ENCODE results near the gene PPP1R26. TPM values are rescaled to one million over a fixed set of nuclear protein-coding genes. Genes with fewer than 3 reads are reported as not detected.
A peak's percentile ranks its signal among the peaks of the same experiment; 100 is the strongest.

Gene PPP1R26
- total RNA-seq, 1 donor from 2014 or later, result 23.0 TPM

DNA sequence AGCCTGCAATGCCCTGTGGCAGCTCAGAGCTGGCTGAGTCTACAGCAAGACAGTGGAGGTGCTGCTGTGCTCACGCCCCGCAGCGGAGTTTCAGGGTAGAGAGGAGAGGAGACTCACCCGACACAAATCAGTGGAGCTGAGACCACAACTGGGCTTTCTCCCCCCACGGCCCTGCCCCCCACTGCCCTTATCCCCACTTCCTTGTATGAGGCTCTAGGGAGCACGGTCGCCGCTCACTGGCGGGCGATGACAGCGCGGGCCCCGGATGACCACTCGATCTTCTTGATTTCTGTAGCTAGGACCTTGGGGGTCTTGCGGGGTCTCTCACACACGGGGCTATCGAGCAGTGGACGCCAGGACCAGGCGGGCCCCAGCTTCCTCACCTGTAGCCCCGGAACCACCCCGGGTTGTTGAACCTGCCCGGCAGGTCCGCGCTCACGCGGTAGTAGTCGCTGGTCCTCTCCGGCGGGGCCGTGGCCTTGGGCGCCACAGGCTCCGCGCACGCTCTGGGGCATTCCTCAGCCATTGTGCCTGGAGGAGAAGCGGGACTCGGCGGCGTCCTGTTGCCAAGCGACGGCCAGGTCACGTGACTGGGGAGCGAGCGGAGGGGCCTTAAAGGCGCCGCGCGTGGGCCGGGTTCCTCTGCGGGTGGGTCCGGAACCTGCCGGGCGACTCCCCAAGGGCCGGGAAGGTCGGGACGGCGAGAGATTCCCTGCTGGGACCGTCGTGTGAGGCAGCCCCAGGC is 19.9 kb downstream of the PPP1R26 start:
- Histone ChIP-seq H3K4me3 (peak overlapping the region; percentile 91), H3K4me1 (peaks cover 9% of the 10 kb centered on the region), H3F3A (ENCODE audit: low read depth) (peaks cover 17% of the 10 kb centered on the region), H3K4me2 (peak overlapping the region; percentile 79), H4K20me1 (ENCODE audit: low read depth) (peaks cover 35% of the 10 kb centered on the region), H3K9ac (no peak overlapping the region), H3K27me3 (peaks cover 12% of the 10 kb centered on the region), H3K36me3 (no peaks in the 10 kb centered on the region), H3K79me2 (ENCODE audit: low read depth) (peaks cover 20% of the 10 kb centered on the region), H3K27ac (no peak overlapping the region), H3K9me3 (ENCODE audit: low read depth) (no peaks in the 10 kb centered on the region), H2AFZ (replicated peaks) (peak overlapping the region; percentile 84)
- H3K4me1 Mint-ChIP-seq, result peaks cover 18% of the 10 kb centered on the region
- H3K27ac Mint-ChIP-seq, result peak overlapping the region; percentile 50
- peak; percentile 95 for DNase-seq (ENCODE audit: low spot score)
- no peak for TF ChIP-seq EZH2 (IDR thresholded peaks at IDR 0.05)
- TF ChIP-seq EZH2phosphoT487 (IDR thresholded peaks at IDR 0.05), result no peak
- TF ChIP-seq, protein P1, sequence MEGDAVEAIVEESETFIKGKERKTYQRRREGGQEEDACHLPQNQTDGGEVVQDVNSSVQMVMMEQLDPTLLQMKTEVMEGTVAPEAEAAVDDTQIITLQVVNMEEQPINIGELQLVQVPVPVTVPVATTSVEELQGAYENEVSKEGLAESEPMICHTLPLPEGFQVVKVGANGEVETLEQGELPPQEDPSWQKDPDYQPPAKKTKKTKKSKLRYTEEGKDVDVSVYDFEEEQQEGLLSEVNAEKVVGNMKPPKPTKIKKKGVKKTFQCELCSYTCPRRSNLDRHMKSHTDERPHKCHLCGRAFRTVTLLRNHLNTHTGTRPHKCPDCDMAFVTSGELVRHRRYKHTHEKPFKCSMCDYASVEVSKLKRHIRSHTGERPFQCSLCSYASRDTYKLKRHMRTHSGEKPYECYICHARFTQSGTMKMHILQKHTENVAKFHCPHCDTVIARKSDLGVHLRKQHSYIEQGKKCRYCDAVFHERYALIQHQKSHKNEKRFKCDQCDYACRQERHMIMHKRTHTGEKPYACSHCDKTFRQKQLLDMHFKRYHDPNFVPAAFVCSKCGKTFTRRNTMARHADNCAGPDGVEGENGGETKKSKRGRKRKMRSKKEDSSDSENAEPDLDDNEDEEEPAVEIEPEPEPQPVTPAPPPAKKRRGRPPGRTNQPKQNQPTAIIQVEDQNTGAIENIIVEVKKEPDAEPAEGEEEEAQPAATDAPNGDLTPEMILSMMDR (IDR thresholded peaks at IDR 0.05), result no peak
- no peaks in the 10 kb centered on the region for H3K27me3 Mint-ChIP-seq (ENCODE audit: insufficient read depth, low read depth)
- peak overlapping the region; percentile 87 for H3K4me3 Mint-ChIP-seq
- H3K9me3 Mint-ChIP-seq, result no peaks in the 10 kb centered on the region
- H3K36me3 Mint-ChIP-seq, result peaks cover 9% of the 10 kb centered on the region

DNA sequence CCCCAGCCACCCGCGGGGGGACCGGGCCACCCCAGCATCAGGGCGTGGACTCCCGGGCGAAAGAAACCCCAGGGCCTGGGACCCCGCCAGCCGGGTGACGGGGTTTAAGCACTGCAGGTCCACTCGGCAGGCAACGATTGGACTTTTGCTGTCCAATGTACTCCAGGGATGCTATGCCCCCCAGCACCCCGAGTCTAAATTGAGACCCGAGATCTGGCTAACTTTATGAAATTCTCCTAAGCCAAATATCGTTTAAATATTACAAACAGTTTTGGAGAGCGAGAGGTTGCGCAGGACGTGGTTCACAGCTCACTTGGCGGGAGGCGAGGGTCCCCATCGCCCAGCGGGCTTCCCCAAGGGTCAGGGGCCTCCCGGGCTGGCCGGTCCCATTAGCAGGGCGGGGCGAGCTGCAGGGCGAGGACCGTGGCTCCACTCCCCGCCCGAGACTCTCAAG is 20.5 kb downstream of the PPP1R26 start:
- no peak overlapping the region for H3K9ac ChIP-seq

DNA sequence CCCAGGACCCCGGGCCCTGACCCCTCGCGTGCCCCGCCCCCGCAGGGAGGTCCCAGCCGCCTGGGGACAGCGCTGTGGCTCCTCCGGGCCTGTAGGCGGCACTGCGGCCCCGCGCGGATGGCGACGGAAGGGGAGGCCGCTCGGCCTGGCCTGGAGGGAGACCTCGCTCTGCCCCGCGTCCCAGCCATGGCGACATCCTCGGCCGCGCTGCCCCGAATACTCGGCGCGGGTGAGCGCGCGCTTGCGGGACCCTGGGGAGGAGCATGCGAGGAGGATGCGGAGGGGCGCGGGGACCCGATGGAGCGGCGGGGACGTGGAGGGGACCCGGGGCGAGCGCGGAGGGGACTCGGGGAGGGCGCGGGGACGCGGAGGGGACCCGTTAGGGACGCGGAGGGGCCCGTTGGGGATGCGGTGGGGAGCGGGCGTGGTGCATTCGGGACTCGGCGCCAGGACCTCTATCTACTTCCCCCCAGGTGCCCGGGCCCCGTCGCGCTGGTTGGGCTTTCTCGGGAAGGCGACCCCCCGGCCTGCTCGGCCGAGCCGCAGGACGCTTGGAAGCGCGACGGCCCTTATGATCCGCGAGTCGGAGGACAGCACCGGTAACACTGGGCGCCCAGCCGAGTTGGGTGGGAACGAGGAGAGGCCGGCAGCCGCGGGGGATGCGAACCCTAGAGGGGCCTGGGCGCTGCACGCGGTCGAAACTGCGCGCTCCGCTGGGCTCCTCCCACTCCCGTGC is 21.1 kb downstream of the PPP1R26 start, which contains the start of gene MRPS2:
MRPS2 (plus strand) TSS at position 158 of the 736 bp plus-strand sequence; CDS start at position 187, 29 bp downstream.
- TF ChIP-seq EZH2 (IDR thresholded peaks at IDR 0.05), result no peak
- TF ChIP-seq, protein P1 (IDR thresholded peaks at IDR 0.05), result peak; percentile 83
- no peak for TF ChIP-seq EZH2phosphoT487 (IDR thresholded peaks at IDR 0.05)
- H3K27ac ChIP-seq, result no peak within 1 kb of the TSS
- H3K9me3 ChIP-seq (ENCODE audit: low read depth), result no peaks in the 10 kb centered on the region
- no peaks in the 10 kb centered on the region for H3K36me3 ChIP-seq
- peaks cover 22% of the 10 kb centered on the region for H3F3A ChIP-seq (ENCODE audit: low read depth)
- H3K79me2 ChIP-seq (ENCODE audit: low read depth), result peaks cover 20% of the 10 kb centered on the region
- Mint-ChIP-seq H3K36me3 (peaks cover 14% of the 10 kb centered on the region), H3K4me3 (peak within 1 kb of the TSS; percentile 90), H3K27me3 (ENCODE audit: insufficient read depth, low read depth) (no peaks in the 10 kb centered on the region), H3K4me1 (peaks cover 18% of the 10 kb centered on the region), H3K9me3 (no peaks in the 10 kb centered on the region), H3K27ac (peak within 1 kb of the TSS; percentile 81)
- peak within 1 kb of the TSS; percentile 84 for H2AFZ ChIP-seq (replicated peaks)
- H3K4me3 ChIP-seq, result peak within 1 kb of the TSS; percentile 91
- peaks cover 12% of the 10 kb centered on the region for H3K27me3 ChIP-seq
- peaks cover 9% of the 10 kb centered on the region for H3K4me1 ChIP-seq
- H3K4me2 ChIP-seq, result peak within 1 kb of the TSS; percentile 79
- H4K20me1 ChIP-seq (ENCODE audit: low read depth), result peaks cover 36% of the 10 kb centered on the region
- peak; percentile 97 for DNase-seq (ENCODE audit: low spot score)
- peak within 1 kb of the TSS; percentile 86 for H3K9ac ChIP-seq

More for the DNA sequence above, 20.5 kb downstream of the PPP1R26 start:
- Histone ChIP-seq H3K4me3 (peak overlapping the region; percentile 91), H3K4me1 (peaks cover 9% of the 10 kb centered on the region), H4K20me1 (ENCODE audit: low read depth) (peaks cover 36% of the 10 kb centered on the region), H3K36me3 (no peaks in the 10 kb centered on the region), H3F3A (ENCODE audit: low read depth) (peaks cover 22% of the 10 kb centered on the region), H3K9me3 (ENCODE audit: low read depth) (no peaks in the 10 kb centered on the region), H3K79me2 (ENCODE audit: low read depth) (peaks cover 20% of the 10 kb centered on the region), H3K4me2 (peak overlapping the region; percentile 79), H3K27me3 (peaks cover 12% of the 10 kb centered on the region), H3K27ac (no peak overlapping the region), H2AFZ (replicated peaks) (peak overlapping the region; percentile 84)
- no peaks in the 10 kb centered on the region for H3K9me3 Mint-ChIP-seq
- no peak for DNase-seq (ENCODE audit: low spot score)
- no peaks in the 10 kb centered on the region for H3K27me3 Mint-ChIP-seq (ENCODE audit: insufficient read depth, low read depth)
- TF ChIP-seq, protein P1 (IDR thresholded peaks at IDR 0.05), result no peak
- TF ChIP-seq EZH2phosphoT487 (IDR thresholded peaks at IDR 0.05) (no peak), EZH2 (IDR thresholded peaks at IDR 0.05) (no peak)
- H3K27ac Mint-ChIP-seq, result no peak overlapping the region
- peak overlapping the region; percentile 90 for H3K4me3 Mint-ChIP-seq
- H3K36me3 Mint-ChIP-seq, result peaks cover 11% of the 10 kb centered on the region
- H3K4me1 Mint-ChIP-seq, result peaks cover 18% of the 10 kb centered on the region
